Measurements from ENCODE around the gene TMED7.

DNA sequence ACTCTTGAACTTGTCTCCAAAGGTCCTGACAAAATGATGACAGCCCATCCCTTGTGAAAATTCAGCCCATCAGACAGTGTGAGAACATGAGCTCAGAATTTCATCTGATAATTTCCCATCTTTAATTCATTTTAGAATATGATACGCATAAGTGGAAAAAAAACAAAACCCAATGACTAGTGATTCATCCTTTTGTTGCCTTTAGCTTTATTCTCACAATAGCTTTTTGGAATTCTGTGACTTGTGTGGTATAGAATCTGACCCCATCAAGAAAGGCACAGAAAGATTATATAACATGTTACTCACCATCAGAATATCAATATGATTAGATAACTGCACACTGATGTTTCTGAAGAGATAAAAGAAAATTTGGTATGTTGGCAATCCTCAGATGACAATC lies 16.1 kb upstream of the TMED7 start:
- TF ChIP-seq CEBPB (IDR thresholded peaks at IDR 0.05): no peak
- TF ChIP-seq, protein P1, sequence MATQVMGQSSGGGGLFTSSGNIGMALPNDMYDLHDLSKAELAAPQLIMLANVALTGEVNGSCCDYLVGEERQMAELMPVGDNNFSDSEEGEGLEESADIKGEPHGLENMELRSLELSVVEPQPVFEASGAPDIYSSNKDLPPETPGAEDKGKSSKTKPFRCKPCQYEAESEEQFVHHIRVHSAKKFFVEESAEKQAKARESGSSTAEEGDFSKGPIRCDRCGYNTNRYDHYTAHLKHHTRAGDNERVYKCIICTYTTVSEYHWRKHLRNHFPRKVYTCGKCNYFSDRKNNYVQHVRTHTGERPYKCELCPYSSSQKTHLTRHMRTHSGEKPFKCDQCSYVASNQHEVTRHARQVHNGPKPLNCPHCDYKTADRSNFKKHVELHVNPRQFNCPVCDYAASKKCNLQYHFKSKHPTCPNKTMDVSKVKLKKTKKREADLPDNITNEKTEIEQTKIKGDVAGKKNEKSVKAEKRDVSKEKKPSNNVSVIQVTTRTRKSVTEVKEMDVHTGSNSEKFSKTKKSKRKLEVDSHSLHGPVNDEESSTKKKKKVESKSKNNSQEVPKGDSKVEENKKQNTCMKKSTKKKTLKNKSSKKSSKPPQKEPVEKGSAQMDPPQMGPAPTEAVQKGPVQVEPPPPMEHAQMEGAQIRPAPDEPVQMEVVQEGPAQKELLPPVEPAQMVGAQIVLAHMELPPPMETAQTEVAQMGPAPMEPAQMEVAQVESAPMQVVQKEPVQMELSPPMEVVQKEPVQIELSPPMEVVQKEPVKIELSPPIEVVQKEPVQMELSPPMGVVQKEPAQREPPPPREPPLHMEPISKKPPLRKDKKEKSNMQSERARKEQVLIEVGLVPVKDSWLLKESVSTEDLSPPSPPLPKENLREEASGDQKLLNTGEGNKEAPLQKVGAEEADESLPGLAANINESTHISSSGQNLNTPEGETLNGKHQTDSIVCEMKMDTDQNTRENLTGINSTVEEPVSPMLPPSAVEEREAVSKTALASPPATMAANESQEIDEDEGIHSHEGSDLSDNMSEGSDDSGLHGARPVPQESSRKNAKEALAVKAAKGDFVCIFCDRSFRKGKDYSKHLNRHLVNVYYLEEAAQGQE (IDR thresholded peaks at IDR 0.05; ENCODE audit: low read depth): no peak
- TF ChIP-seq, protein P2, sequence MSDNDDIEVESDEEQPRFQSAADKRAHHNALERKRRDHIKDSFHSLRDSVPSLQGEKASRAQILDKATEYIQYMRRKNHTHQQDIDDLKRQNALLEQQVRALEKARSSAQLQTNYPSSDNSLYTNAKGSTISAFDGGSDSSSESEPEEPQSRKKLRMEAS (IDR thresholded peaks at IDR 0.05): no peak
- no peak for TF ChIP-seq CREB1 (IDR thresholded peaks at IDR 0.05; ENCODE audit: low read depth)
- no peak for TF ChIP-seq RAD21 (IDR thresholded peaks at IDR 0.05; ENCODE audit: low read depth)
- TF ChIP-seq TAF1 (IDR thresholded peaks at IDR 0.05; ENCODE audit: low read depth): no peak
- TF ChIP-seq EP300 (IDR thresholded peaks at IDR 0.05; ENCODE audit: borderline replicate concordance): no peak
- no peak for TF ChIP-seq TEAD4 (IDR thresholded peaks at IDR 0.05)
- TF ChIP-seq NFIC (IDR thresholded peaks at IDR 0.05): no peak
- no peak for TF ChIP-seq YY1 (IDR thresholded peaks at IDR 0.05; ENCODE audit: low read depth)
- TF ChIP-seq ZBTB7A (IDR thresholded peaks at IDR 0.05; ENCODE audit: low read depth): no peak

Measured in Ishikawa (cell line).